SU-DHL-6 (cell line): ENCODE data around the gene OSGEP.

Source experiments
- CTCF ChIP-seq: fragments of 200-600 bp; sonication (generic); IDR thresholded peaks from one replicate; pipeline ENCODE4 v1.5.1; 2017; ENCODE audit warnings: antibody characterized with exemption, mild to moderate bottlenecking, low read length, moderate library complexity; ENCODE audit not compliant: insufficient read depth, poor library complexity, severe bottlenecking
- EZH2phosphoT487 ChIP-seq: fragments of 200-600 bp; sonication (generic), shearing (Covaris generic); conservative IDR thresholded peaks from 2 replicates; pipeline ENCODE4 v1.6.1; 2018; ENCODE audit warnings: mild to moderate bottlenecking, antibody characterized with exemption, low read length, moderate library complexity, mixed read lengths

- TF ChIP-seq CTCF (no peak), EZH2phosphoT487 (no peak)
Observed at GRCh38 chr14:20429801-20430669, 24.6 kb downstream of the OSGEP start.
